HCT116 (cell line): ENCODE results near the gene CDKAL1. TPM values are rescaled to one million over a fixed set of nuclear protein-coding genes. Genes with fewer than 3 reads are reported as not detected.

Experiments used
- ATAC-seq: fragments of 200-7000 bp; cut with Tn5 transposase; 2 replicates; pipeline ENCODE4 v1.9.1; 2020; ENCODE audit warnings: mild to moderate bottlenecking, moderate library complexity
- BruUV-seq: library from RNA; stranded (reverse); fragments of 400-500 nt; replicated peaks from 2 replicates; lab custom pipeline; 2021; lab: Mats Ljungman, UMichigan
- CTCF ChIA-PET: fragments of 300-600 bp; sonication (Branson Sonifier 250); formaldehyde crosslinking; loops from one replicate; lab custom pipeline; 2021; ENCODE audit warnings: antibody characterized with exemption; lab: Charles Lee
- POLR2A ChIA-PET: fragments of 300-600, 350-600 bp; sonication (Branson Sonifier 250); formaldehyde crosslinking; loops from one replicate; lab custom pipeline; 2021; ENCODE audit warnings: antibody characterized with exemption; lab: Charles Lee
- RAD21 ChIA-PET, 2 experiments: fragments of 300-600 bp; sonication (Branson Sonifier 250); formaldehyde crosslinking; loops; one replicate each; lab custom pipeline; 2023; ENCODE audit warnings: low total read pairs in 2 of 2; ENCODE audit not compliant: uncharacterized antibody in 2 of 2, unreplicated experiment in 2 of 2, low non-redundant PET in 1 of 2; lab: Charles Lee
- DNase-seq: peaks from one replicate; pipeline ENCODE4 v3.0.0-alpha.2; 2010; ENCODE audit warnings: low read depth, low spot score
- H2AFZ ChIP-seq: fragments of 200-600 bp; shearing (Covaris generic), sonication (generic); 2 replicates; pipeline ENCODE4 v1.6.1; 2017; ENCODE audit warnings: low read depth, mixed run types, mixed read lengths, antibody characterized with exemption, low read length; ENCODE audit not compliant: poor library complexity, severe bottlenecking
- H3K27ac ChIP-seq: 2 replicates; pipeline ENCODE4 v1.5.1; 2012; ENCODE audit warnings: low read depth, low read length
- H3K27me3 ChIP-seq: fragments of 200-600 bp; sonication (generic); 2 replicates; pipeline ENCODE4 v1.6.1; 2016; ENCODE audit warnings: mixed run types, low read length, mixed read lengths; ENCODE audit not compliant: insufficient read depth
- H3K36me3 ChIP-seq, 2 experiments: fragments of 200-500 bp in 1 of 2; fragments of 200-600 bp in 1 of 2; sonication (Bioruptor generic) in 1 of 2; sonication (generic) in 1 of 2; 2 replicates each; pipeline versions ENCODE4 v1.5.1 to v1.6.1; 2014 to 2016; ENCODE audit warnings: low read length in 2 of 2, inconsistent platforms in 1 of 2, mixed read lengths in 1 of 2, mixed run types in 1 of 2; ENCODE audit not compliant: insufficient read depth in 2 of 2, control insufficient read depth in 1 of 2
- H3K4me1 ChIP-seq, 2 experiments: fragments of 200-600 bp in 1 of 2; sonication (generic) in 1 of 2; 2 replicates each; pipeline versions ENCODE4 v1.5.1 to v1.6.1; 2012 to 2017; ENCODE audit warnings: low read length in 2 of 2, inconsistent platforms in 1 of 2, mild to moderate bottlenecking in 1 of 2, mixed read lengths in 1 of 2, mixed run types in 1 of 2, moderate library complexity in 1 of 2; ENCODE audit not compliant: insufficient read depth in 2 of 2, control insufficient read depth in 1 of 2
- H3K4me2 ChIP-seq: fragments of 200-600 bp; sonication (generic); 2 replicates; pipeline ENCODE4 v1.6.1; 2017; ENCODE audit warnings: mixed run types, low read length, mixed read lengths
- H3K4me3 ChIP-seq, 2 experiments: fragments of 200-600 bp in 1 of 2; sonication (generic) in 1 of 2; replicated peaks in 1 of 2; 2 replicates each; pipeline ENCODE4 v1.5.1; 2011 to 2016; ENCODE audit warnings: low read length in 2 of 2, control low read depth in 1 of 2, low read depth in 1 of 2, mild to moderate bottlenecking in 1 of 2, mixed read lengths in 1 of 2, mixed run types in 1 of 2
- H3K79me2 ChIP-seq: fragments of 200-600 bp; sonication (generic); 2 replicates; pipeline ENCODE4 v1.6.1; 2017; ENCODE audit warnings: mild to moderate bottlenecking, mixed run types, low read length, moderate library complexity, mixed read lengths; ENCODE audit not compliant: insufficient read depth
- H3K9ac ChIP-seq: fragments of 200-600 bp; sonication (generic); 2 replicates; pipeline ENCODE4 v1.6.1; 2016; ENCODE audit warnings: low read length, mixed read lengths
- H3K9me2 ChIP-seq: fragments of 200-600 bp; sonication (generic), shearing (Covaris generic); 2 replicates; pipeline ENCODE4 v1.6.1; 2017; ENCODE audit warnings: mixed run types, mild to moderate bottlenecking, moderate library complexity; ENCODE audit not compliant: insufficient read depth
- H3K9me3 ChIP-seq, 2 experiments: fragments of 200-500 bp in 1 of 2; fragments of 200-600 bp in 1 of 2; sonication (Bioruptor generic) in 1 of 2; sonication (generic) in 1 of 2; 2 replicates each; pipeline ENCODE4 v1.6.1; 2014 to 2017; ENCODE audit warnings: low read length in 2 of 2, mixed read lengths in 2 of 2, inconsistent platforms in 1 of 2, low read depth in 1 of 2, mild to moderate bottlenecking in 1 of 2, mixed run types in 1 of 2, moderate library complexity in 1 of 2; ENCODE audit not compliant: control insufficient read depth in 1 of 2, insufficient read depth in 1 of 2
- H4K20me1 ChIP-seq: fragments of 200-600 bp; sonication (generic), shearing (Covaris generic); 2 replicates; pipeline ENCODE4 v1.6.1; 2017; ENCODE audit warnings: mixed run types, mild to moderate bottlenecking, moderate library complexity; ENCODE audit not compliant: insufficient read depth
- CBX3 ChIP-seq: IDR thresholded peaks from 2 replicates; pipeline ENCODE4 v1.6.1; 2012; ENCODE audit warnings: low read depth
- CEBPB ChIP-seq: IDR thresholded peaks from 2 replicates; pipeline ENCODE4 v1.6.1; 2012; ENCODE audit warnings: low read depth
- ELF1 ChIP-seq: IDR thresholded peaks from 2 replicates; pipeline ENCODE4 v1.6.1; 2012; ENCODE audit warnings: low read depth, borderline replicate concordance
- EZH2 ChIP-seq: fragments of 200-600 bp; sonication (generic); IDR thresholded peaks from 2 replicates; pipeline ENCODE4 v1.6.1; 2017; ENCODE audit warnings: antibody characterized with exemption, mixed run types
- FOSL1 ChIP-seq: IDR thresholded peaks from 2 replicates; pipeline ENCODE4 v1.6.1; 2012; ENCODE audit warnings: low read depth
- JUND ChIP-seq: IDR thresholded peaks from 2 replicates; pipeline ENCODE4 v1.6.1; 2012
- POLR2A ChIP-seq: IDR thresholded peaks from 2 replicates; pipeline ENCODE4 v1.7.0; 2011; ENCODE audit warnings: borderline replicate concordance; ENCODE audit not compliant: insufficient read depth, insufficient read length; ENCODE audit errors: extremely low read depth
- POLR2AphosphoS5 ChIP-seq: IDR thresholded peaks from 2 replicates; pipeline ENCODE4 v1.6.1; 2011; ENCODE audit warnings: mild to moderate bottlenecking, low read depth, low read length, moderate library complexity
- SIN3A ChIP-seq: IDR thresholded peaks from 2 replicates; pipeline ENCODE4 v1.6.1; 2012; ENCODE audit warnings: low read depth
- SP1 ChIP-seq: IDR thresholded peaks from 2 replicates; pipeline ENCODE4 v1.6.1; 2012; ENCODE audit warnings: low read depth
- SRF ChIP-seq: IDR thresholded peaks from 2 replicates; pipeline ENCODE4 v1.6.1; 2012; ENCODE audit warnings: low read depth
- YY1 ChIP-seq: IDR thresholded peaks from 2 replicates; pipeline ENCODE4 v1.6.1; 2011; ENCODE audit warnings: low read length, low read depth, moderate library complexity, mild to moderate bottlenecking; ENCODE audit not compliant: insufficient replicate concordance; ENCODE audit errors: extremely low read depth
- intact Hi-C: fragments of 100-400 bp; cut with micrococcal nuclease; formaldehyde crosslinking; loops from 2 replicates; pipeline ENCODE4 v1.10.0; 2022
- total RNA-seq: library from RNA; stranded (reverse); gene quantifications from one replicate; pipeline ENCODE4 v1.2.1, GENCODE V29; 2021; ENCODE audit not compliant: unreplicated experiment
- TF ChIP-seq, protein P1 (sequence below): IDR thresholded peaks from 2 replicates; pipeline ENCODE4 v1.6.1; 2012
- TF ChIP-seq, protein P2 (sequence below): IDR thresholded peaks from 2 replicates; pipeline ENCODE4 v1.6.1; 2011; ENCODE audit warnings: mild to moderate bottlenecking, low read length, moderate library complexity; ENCODE audit not compliant: insufficient replicate concordance; ENCODE audit errors: extremely low read depth
- TF ChIP-seq, protein P3 (sequence below): IDR thresholded peaks from 2 replicates; pipeline ENCODE4 v1.6.1; 2012; ENCODE audit warnings: low read depth
- TF ChIP-seq, protein P4 (sequence below): IDR thresholded peaks from 2 replicates; pipeline ENCODE4 v1.6.1; 2012

CDKAL1 gene
- total RNA-seq, 1 experiment from 2014 or later = 14.9 TPM

DNA sequence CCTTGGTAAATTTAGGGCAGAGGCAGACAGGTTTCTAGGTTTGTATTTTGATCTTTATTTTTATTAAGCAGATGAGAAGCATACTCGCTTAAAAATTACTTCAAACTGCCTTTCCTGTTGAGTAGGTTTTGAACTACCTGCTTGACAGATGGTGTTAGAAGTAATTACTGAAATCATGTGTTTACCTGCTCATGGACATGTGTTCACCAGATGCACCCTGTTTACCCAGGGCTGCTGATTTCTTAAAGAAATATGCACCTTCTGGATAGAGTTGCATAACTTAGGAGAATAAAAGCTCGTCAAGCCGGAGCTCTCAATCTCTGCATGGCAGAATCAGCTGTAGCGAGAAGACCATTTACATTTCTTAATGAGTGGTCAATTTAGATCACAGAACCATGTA is 165.1 kb downstream of the CDKAL1 start (continued):
- TF ChIP-seq CBX3 (no peak), POLR2A (no peak)

GRCh38 chr6:20700375-20700774 is 166.1 kb downstream of the CDKAL1 start:
- H3K4me1 ChIP-seq = no peaks in the 10 kb centered on the region
- H2AFZ ChIP-seq = no peak overlapping the region
- no peaks in the 10 kb centered on the region for H4K20me1 ChIP-seq
- H3K36me3 ChIP-seq = no peaks in the 10 kb centered on the region
- ATAC-seq = no peak
- POLR2A ChIA-PET = no interaction called here
- H3K4me2 ChIP-seq = no peak overlapping the region
- DNase-seq = no peak
- BruUV-seq = no TSS peak
- TF ChIP-seq, protein P1, sequence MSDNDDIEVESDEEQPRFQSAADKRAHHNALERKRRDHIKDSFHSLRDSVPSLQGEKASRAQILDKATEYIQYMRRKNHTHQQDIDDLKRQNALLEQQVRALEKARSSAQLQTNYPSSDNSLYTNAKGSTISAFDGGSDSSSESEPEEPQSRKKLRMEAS = no peak
- TF ChIP-seq CBX3 (no peak), EZH2 (no peak), ELF1 (no peak), SRF (no peak), SP1 (no peak), POLR2A (no peak), SIN3A (no peak), YY1 (no peak), JUND (no peak), CEBPB (no peak), POLR2AphosphoS5 (no peak), FOSL1 (no peak)
- TF ChIP-seq, protein P2, sequence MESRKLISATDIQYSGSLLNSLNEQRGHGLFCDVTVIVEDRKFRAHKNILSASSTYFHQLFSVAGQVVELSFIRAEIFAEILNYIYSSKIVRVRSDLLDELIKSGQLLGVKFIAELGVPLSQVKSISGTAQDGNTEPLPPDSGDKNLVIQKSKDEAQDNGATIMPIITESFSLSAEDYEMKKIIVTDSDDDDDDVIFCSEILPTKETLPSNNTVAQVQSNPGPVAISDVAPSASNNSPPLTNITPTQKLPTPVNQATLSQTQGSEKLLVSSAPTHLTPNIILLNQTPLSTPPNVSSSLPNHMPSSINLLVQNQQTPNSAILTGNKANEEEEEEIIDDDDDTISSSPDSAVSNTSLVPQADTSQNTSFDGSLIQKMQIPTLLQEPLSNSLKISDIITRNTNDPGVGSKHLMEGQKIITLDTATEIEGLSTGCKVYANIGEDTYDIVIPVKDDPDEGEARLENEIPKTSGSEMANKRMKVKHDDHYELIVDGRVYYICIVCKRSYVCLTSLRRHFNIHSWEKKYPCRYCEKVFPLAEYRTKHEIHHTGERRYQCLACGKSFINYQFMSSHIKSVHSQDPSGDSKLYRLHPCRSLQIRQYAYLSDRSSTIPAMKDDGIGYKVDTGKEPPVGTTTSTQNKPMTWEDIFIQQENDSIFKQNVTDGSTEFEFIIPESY = no peak
- TF ChIP-seq, protein P3, sequence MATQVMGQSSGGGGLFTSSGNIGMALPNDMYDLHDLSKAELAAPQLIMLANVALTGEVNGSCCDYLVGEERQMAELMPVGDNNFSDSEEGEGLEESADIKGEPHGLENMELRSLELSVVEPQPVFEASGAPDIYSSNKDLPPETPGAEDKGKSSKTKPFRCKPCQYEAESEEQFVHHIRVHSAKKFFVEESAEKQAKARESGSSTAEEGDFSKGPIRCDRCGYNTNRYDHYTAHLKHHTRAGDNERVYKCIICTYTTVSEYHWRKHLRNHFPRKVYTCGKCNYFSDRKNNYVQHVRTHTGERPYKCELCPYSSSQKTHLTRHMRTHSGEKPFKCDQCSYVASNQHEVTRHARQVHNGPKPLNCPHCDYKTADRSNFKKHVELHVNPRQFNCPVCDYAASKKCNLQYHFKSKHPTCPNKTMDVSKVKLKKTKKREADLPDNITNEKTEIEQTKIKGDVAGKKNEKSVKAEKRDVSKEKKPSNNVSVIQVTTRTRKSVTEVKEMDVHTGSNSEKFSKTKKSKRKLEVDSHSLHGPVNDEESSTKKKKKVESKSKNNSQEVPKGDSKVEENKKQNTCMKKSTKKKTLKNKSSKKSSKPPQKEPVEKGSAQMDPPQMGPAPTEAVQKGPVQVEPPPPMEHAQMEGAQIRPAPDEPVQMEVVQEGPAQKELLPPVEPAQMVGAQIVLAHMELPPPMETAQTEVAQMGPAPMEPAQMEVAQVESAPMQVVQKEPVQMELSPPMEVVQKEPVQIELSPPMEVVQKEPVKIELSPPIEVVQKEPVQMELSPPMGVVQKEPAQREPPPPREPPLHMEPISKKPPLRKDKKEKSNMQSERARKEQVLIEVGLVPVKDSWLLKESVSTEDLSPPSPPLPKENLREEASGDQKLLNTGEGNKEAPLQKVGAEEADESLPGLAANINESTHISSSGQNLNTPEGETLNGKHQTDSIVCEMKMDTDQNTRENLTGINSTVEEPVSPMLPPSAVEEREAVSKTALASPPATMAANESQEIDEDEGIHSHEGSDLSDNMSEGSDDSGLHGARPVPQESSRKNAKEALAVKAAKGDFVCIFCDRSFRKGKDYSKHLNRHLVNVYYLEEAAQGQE = no peak
- TF ChIP-seq, protein P4, sequence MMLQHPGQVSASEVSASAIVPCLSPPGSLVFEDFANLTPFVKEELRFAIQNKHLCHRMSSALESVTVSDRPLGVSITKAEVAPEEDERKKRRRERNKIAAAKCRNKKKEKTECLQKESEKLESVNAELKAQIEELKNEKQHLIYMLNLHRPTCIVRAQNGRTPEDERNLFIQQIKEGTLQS = no peak
- TF ChIP-seq, all 23 proteins: peak for 0
- intact Hi-C loops = no loop called here
- Histone ChIP-seq H3K79me2 (no peaks in the 10 kb centered on the region; the same call in 1 of the 2 replicates), H3K9me2 (no peaks in the 10 kb centered on the region), H3K4me3 (no peak overlapping the region), H3K27ac (no peak overlapping the region), H3K9ac (no peak overlapping the region), H3K27me3 (no peaks in the 10 kb centered on the region), H3K9me3 (no peaks in the 10 kb centered on the region)
- ChIA-PET CTCF (no interaction called here), RAD21 (no interaction called here)
